OCI-LY7 (cell line): ENCODE results near the gene RNU7-1.

Experiments
- CTCF ChIP-seq: fragments of 200-600 bp; sonication (generic); conservative IDR thresholded peaks from 2 replicates; pipeline ENCODE4 v1.5.1; 2014; ENCODE audit warnings: mild to moderate bottlenecking, antibody characterized with exemption, low read length, moderate library complexity, mixed read lengths
- EZH2phosphoT487 ChIP-seq: fragments of 200-600 bp; sonication (generic); IDR thresholded peaks from 2 replicates; pipeline ENCODE4 v1.6.1; 2018; ENCODE audit warnings: low read depth, borderline replicate concordance, mild to moderate bottlenecking, mixed run types, antibody characterized with exemption, low read length, moderate library complexity, mixed read lengths

DNA sequence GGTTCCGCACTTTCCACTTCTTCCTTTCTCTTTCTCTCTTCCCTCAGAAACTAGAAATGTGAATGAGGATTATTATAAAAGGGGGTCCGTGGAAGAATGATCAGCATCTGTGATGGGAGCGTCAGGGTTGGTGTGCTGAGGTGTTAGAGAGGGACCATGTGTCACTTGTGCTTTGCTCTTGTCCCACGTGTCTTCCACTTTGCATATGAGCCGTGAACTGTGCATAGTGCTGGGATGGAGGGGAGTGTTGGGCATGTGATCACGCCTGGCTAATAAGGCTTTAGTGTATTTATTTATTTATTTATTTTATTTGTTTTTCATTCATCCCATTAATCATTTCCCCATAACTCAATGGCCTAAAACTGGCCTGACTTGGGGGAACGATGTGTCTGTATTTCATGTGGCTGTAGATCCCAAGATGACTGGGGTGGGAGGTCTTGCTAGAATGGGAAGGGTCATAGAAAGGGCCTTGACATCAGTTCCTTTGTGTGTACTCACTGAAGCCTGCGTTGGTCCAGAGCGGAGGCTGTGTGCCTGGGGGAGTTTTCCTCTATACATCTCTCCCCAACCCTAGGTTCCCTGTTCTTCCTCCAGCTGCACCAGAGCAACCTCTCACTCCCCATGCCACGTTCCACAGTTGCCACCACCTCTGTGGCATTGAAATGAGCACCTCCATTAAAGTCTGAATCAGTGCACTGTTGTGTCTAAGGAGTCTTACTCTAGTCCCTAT, 20.4 kb upstream of the RNU7-1 start:
- TF ChIP-seq CTCF = no peak
- no peak for TF ChIP-seq EZH2phosphoT487
